Measurements from ENCODE around the gene GABPA.
A peak's percentile ranks its signal among the peaks of the same experiment; 100 is the strongest.
"Not testable (repeated sequence)": the region's sequence is repeated elsewhere in the genome, so short reads cannot be mapped to it uniquely, and the experiment has no call there.

GABPA gene

GRCh38 chr21:25734904-25735645 lies at the start of gene GABPA, which contains the start of gene ATP5PF:
TSS of gene GABPA (plus strand) at chr21:25734972. CDS start at chr21:25741599, 6,627 bp downstream.
TSS of gene ATP5PF (minus strand) at chr21:25734904. CDS start at chr21:25729794, 5,110 bp downstream.
- FAIRE-seq (peak; percentile 90), DNase-seq (ENCODE audit: insufficient read length, low spot score) (peak; percentile 87)

- DNase-seq (ENCODE audit: insufficient read length, low spot score) (no peak), FAIRE-seq (peak; percentile 4)
Observed at GRCh38 chr21:25687787-25688186, 47.0 kb upstream of the GABPA start.

- no peak for DNase-seq (ENCODE audit: insufficient read length, low spot score)
- FAIRE-seq = no peak
Observed at GRCh38 chr21:25688275-25689155, 46.3 kb upstream of the GABPA start.

GRCh38 chr21:25689226-25689625 lies 45.5 kb upstream of the GABPA start:
- DNase-seq (ENCODE audit: insufficient read length, low spot score) (no peak), FAIRE-seq (no peak)

GRCh38 chr21:25691976-25692375 lies 42.8 kb upstream of the GABPA start:
- DNase-seq (ENCODE audit: insufficient read length, low spot score) = no peak
- no peak for FAIRE-seq

GRCh38 chr21:25695461-25695860 lies 39.3 kb upstream of the GABPA start:
- not testable (repeated sequence) for FAIRE-seq; DNase-seq (ENCODE audit: insufficient read length, low spot score)

GRCh38 chr21:25700741-25701140 lies 34.0 kb upstream of the GABPA start:
- DNase-seq (ENCODE audit: insufficient read length, low spot score) = no peak
- FAIRE-seq = no peak

GRCh38 chr21:25701529-25701928 lies 33.2 kb upstream of the GABPA start:
- no peak for FAIRE-seq
- no peak for DNase-seq (ENCODE audit: insufficient read length, low spot score)

GRCh38 chr21:25708467-25709065 lies 26.2 kb upstream of the GABPA start:
- FAIRE-seq (no peak), DNase-seq (ENCODE audit: insufficient read length, low spot score) (peak; percentile 29)

- no peak for DNase-seq (ENCODE audit: insufficient read length, low spot score)
- FAIRE-seq = no peak
Observed at GRCh38 chr21:25709684-25710265, 25.0 kb upstream of the GABPA start.

GRCh38 chr21:25710550-25710949 lies 24.2 kb upstream of the GABPA start:
- FAIRE-seq (no peak), DNase-seq (ENCODE audit: insufficient read length, low spot score) (no peak)

- not testable (repeated sequence) for FAIRE-seq; DNase-seq (ENCODE audit: insufficient read length, low spot score)
Observed at GRCh38 chr21:25714066-25714465, 20.7 kb upstream of the GABPA start.

- DNase-seq (ENCODE audit: insufficient read length, low spot score) (no peak), FAIRE-seq (no peak)
Observed at GRCh38 chr21:25717491-25718147, 17.2 kb upstream of the GABPA start.

- DNase-seq (ENCODE audit: insufficient read length, low spot score) = no peak
- FAIRE-seq = no peak
Observed at GRCh38 chr21:25721987-25722386, 12.8 kb upstream of the GABPA start.

- no peak for FAIRE-seq
Observed at GRCh38 chr21:25722631-25723030, 12.1 kb upstream of the GABPA start.

GRCh38 chr21:25732091-25732760 lies 2.5 kb upstream of the GABPA start:
- FAIRE-seq = no peak
- DNase-seq (ENCODE audit: insufficient read length, low spot score) = no peak

More at GRCh38 chr21:25722631-25723030, 12.1 kb upstream of the GABPA start:
- DNase-seq (ENCODE audit: insufficient read length, low spot score) = no peak

- DNase-seq (ENCODE audit: insufficient read length, low spot score) (no peak), FAIRE-seq (no peak)
Observed at GRCh38 chr21:25733859-25734653, 716 bp upstream of the GABPA start.

- FAIRE-seq = no peak
- no peak for DNase-seq (ENCODE audit: insufficient read length, low spot score)
Observed at GRCh38 chr21:25734654-25734903, 193 bp upstream of the GABPA start.
